NB4 (cell line): ENCODE measurements around the gene UBE2I.
"Not testable (repeated sequence)": the region's sequence is repeated elsewhere in the genome, so short reads cannot be mapped to it uniquely, and the experiment has no call there.

Source experiments
- MYC ChIP-seq: IDR thresholded peaks from 2 replicates; pipeline ENCODE4 v1.6.1; 2011; ENCODE audit warnings: low read depth, low read length
- POLR2A ChIP-seq: IDR thresholded peaks from 2 replicates; pipeline ENCODE4 v1.6.1; 2011; ENCODE audit warnings: mild to moderate bottlenecking; ENCODE audit not compliant: insufficient read length; ENCODE audit errors: extremely low read depth
- TF ChIP-seq, protein P1 (sequence below): IDR thresholded peaks from one replicate; pipeline ENCODE4 v1.5.1; 2012; ENCODE audit warnings: low read depth, low read length

DNA sequence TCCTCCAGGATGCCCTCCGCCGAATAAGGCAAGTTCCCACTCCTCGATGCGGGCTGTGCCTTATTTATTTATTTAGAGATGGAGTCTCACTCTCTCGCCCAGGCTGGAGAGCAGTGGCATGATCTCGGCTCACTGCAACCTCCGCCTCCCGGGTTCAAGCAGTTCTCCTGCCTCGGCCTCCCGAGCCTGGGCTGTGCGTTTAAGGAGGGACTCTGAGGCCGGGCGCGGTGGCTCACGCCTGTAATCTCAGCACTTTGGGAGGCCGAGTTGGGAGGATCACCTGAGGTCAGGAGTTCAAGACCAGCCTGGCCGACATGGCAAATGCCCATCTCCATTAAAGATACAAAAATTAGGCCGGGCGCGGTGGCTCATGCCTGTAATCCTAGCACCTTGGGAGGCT is 18.7 kb downstream of the UBE2I start:
- TF ChIP-seq POLR2A, MYC: not testable (repeated sequence)
- TF ChIP-seq, protein P1, sequence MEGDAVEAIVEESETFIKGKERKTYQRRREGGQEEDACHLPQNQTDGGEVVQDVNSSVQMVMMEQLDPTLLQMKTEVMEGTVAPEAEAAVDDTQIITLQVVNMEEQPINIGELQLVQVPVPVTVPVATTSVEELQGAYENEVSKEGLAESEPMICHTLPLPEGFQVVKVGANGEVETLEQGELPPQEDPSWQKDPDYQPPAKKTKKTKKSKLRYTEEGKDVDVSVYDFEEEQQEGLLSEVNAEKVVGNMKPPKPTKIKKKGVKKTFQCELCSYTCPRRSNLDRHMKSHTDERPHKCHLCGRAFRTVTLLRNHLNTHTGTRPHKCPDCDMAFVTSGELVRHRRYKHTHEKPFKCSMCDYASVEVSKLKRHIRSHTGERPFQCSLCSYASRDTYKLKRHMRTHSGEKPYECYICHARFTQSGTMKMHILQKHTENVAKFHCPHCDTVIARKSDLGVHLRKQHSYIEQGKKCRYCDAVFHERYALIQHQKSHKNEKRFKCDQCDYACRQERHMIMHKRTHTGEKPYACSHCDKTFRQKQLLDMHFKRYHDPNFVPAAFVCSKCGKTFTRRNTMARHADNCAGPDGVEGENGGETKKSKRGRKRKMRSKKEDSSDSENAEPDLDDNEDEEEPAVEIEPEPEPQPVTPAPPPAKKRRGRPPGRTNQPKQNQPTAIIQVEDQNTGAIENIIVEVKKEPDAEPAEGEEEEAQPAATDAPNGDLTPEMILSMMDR, result not testable (repeated sequence)
